Measurements from ENCODE around the gene POLD2.

DNA sequence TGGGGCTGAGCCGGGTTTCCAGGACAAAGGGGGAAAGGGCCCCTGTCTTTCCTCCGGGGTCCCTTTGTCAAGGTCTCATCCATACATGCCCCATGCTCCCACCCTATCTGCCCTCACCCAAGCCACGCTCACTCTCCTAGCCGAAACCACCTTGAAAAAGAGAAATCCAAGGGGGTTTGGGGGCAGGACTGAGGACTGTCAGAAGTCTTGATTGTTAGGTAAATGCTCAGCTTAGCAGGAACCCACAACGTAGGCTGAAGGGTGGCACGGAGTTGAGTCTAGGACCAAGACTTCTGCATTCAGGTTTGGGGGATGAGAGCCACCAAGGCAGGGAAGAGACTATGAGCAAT lies 57.3 kb downstream of the POLD2 start:
- TF ChIP-seq, protein P1, sequence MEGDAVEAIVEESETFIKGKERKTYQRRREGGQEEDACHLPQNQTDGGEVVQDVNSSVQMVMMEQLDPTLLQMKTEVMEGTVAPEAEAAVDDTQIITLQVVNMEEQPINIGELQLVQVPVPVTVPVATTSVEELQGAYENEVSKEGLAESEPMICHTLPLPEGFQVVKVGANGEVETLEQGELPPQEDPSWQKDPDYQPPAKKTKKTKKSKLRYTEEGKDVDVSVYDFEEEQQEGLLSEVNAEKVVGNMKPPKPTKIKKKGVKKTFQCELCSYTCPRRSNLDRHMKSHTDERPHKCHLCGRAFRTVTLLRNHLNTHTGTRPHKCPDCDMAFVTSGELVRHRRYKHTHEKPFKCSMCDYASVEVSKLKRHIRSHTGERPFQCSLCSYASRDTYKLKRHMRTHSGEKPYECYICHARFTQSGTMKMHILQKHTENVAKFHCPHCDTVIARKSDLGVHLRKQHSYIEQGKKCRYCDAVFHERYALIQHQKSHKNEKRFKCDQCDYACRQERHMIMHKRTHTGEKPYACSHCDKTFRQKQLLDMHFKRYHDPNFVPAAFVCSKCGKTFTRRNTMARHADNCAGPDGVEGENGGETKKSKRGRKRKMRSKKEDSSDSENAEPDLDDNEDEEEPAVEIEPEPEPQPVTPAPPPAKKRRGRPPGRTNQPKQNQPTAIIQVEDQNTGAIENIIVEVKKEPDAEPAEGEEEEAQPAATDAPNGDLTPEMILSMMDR (IDR thresholded peaks at IDR 0.05; ENCODE audit: low read depth, low read length): no peak
- TF ChIP-seq POLR2A (IDR thresholded peaks at IDR 0.05; ENCODE audit: extremely low read depth, insufficient read length): no peak

All from NB4 (cell line).